ENCODE data around the gene GTSE1.

Gene GTSE1

GRCh38 chr22:46275455-46276122, 21.1 kb upstream of the GTSE1 start:
- no peak for DNase-seq

GRCh38 chr22:46276563-46276962, 20.1 kb upstream of the GTSE1 start:
- DNase-seq = no peak

- DNase-seq = no peak
Observed at GRCh38 chr22:46278656-46279645, 17.7 kb upstream of the GTSE1 start.

- no peak for DNase-seq
Observed at GRCh38 chr22:46280063-46280817, 16.4 kb upstream of the GTSE1 start.

- no peak for DNase-seq
Observed at GRCh38 chr22:46280999-46281623, 15.6 kb upstream of the GTSE1 start.

- no peak for DNase-seq
Observed at GRCh38 chr22:46281866-46282678, 14.6 kb upstream of the GTSE1 start.

- DNase-seq = no peak
Observed at GRCh38 chr22:46286006-46286405, 10.7 kb upstream of the GTSE1 start.

GRCh38 chr22:46286941-46287872, 9.5 kb upstream of the GTSE1 start:
- DNase-seq = no peak

GRCh38 chr22:46287873-46288751, 8.6 kb upstream of the GTSE1 start:
- no peak for DNase-seq

GRCh38 chr22:46288846-46289243, 7.8 kb upstream of the GTSE1 start:
- DNase-seq = no peak

GRCh38 chr22:46289244-46289891, 7.3 kb upstream of the GTSE1 start:
- DNase-seq = no peak

- no peak for DNase-seq
Observed at GRCh38 chr22:46290121-46290842, 6.4 kb upstream of the GTSE1 start.

- no peak for DNase-seq
Observed at GRCh38 chr22:46290843-46291785, 5.6 kb upstream of the GTSE1 start.

GRCh38 chr22:46292173-46292572, 4.5 kb upstream of the GTSE1 start:
- no peak for DNase-seq

- DNase-seq = no peak
Observed at GRCh38 chr22:46292732-46293131, 3.9 kb upstream of the GTSE1 start.

GRCh38 chr22:46293577-46294260, 3.0 kb upstream of the GTSE1 start:
- DNase-seq = no peak

GRCh38 chr22:46294784-46295183, 1.9 kb upstream of the GTSE1 start:
- DNase-seq = no peak

Measured in stimulated activated CD4-positive, alpha-beta T cell treated with anti-CD3 and anti-CD28 coated beads, Interleukin-12 subunit alpha, Interleukin-12 subunit beta, amount 100 ng/mL, for 4 hours (primary cell).